ENCODE data around the gene AGR2. TPM values are rescaled to one million over a fixed set of nuclear protein-coding genes. Genes with fewer than 3 reads are reported as not detected.

The AGR2 gene
- total RNA-seq, 1 experiment from 2014 or later = not detected

- Mint-ChIP-seq H3K27ac (no peak overlapping the region), H3K9me3 (no peaks in the 10 kb centered on the region; a peak in 1 of 5 replicates), H3K4me1 (peaks cover 0 to 3% of the 10 kb centered on the region in 2 experiments; a peak in 1 of 4 replicates), H3K4me3 (no peak overlapping the region), H3K27me3 (ENCODE audit: low read depth) (no peaks in the 10 kb centered on the region), H3K36me3 (ENCODE audit: insufficient read depth in 1 of 3, low read depth in 3 of 3) (no peaks in the 10 kb centered on the region)
- no peaks in the 10 kb centered on the region for H3K23me2 ChIP-seq (ENCODE audit: insufficient read length, low read depth, low read length, poor library complexity, severe bottlenecking)
- no peak overlapping the region for H3K14ac ChIP-seq (ENCODE audit: insufficient read depth, low read length)
- no peak overlapping the region for H3K23ac ChIP-seq (ENCODE audit: insufficient read length, low read depth, low read length)
- H2BK20ac ChIP-seq (ENCODE audit: low read depth, low read length, poor library complexity, severe bottlenecking) = no peak overlapping the region
- H2AFZ ChIP-seq (ENCODE audit: low read length) = no peak overlapping the region
- no CpG with 5 or more reads among the region's 1 CpG for WGBS (ENCODE audit: extremely low coverage, insufficient read length, low lambda C conversion rate)
- no peak overlapping the region for H3K18ac ChIP-seq (ENCODE audit: insufficient read length, low read depth, low read length)
- H3K27me3 ChIP-seq (ENCODE audit: insufficient read depth, low read length) = no peaks in the 10 kb centered on the region
- H2AK5ac ChIP-seq (ENCODE audit: insufficient read length, low read length) = no peak overlapping the region
- no peak overlapping the region for H4K5ac ChIP-seq (ENCODE audit: insufficient read length, low read depth, low read length)
- no peak overlapping the region for H2BK15ac ChIP-seq (ENCODE audit: low read depth, low read length)
- no peak overlapping the region for H3K4me2 ChIP-seq (ENCODE audit: insufficient read depth, insufficient read length, low read length)
- no peaks in the 10 kb centered on the region for H3K79me2 ChIP-seq (ENCODE audit: insufficient read depth, low read length)
- no peak overlapping the region for H3K27ac ChIP-seq (ENCODE audit: insufficient read length, low read depth, low read length)
- no peaks in the 10 kb centered on the region for H3K79me1 ChIP-seq (ENCODE audit: insufficient read depth, low read depth, low read length, poor library complexity, severe bottlenecking)
- no peak overlapping the region for H2BK5ac ChIP-seq (ENCODE audit: insufficient read length, low read length)
- H4K20me1 ChIP-seq (ENCODE audit: control insufficient read depth, insufficient read depth, insufficient read length) = no peaks in the 10 kb centered on the region
- H3K4ac ChIP-seq (ENCODE audit: low read depth, low read length) = no peak overlapping the region
- no peak overlapping the region for H4K91ac ChIP-seq (ENCODE audit: insufficient read length, low read depth, low read length)
- H3T11ph ChIP-seq (ENCODE audit: low read length) = no peak overlapping the region
- DNase-seq = no peak
- no peak overlapping the region for H3K56ac ChIP-seq (ENCODE audit: insufficient read length, low read depth, low read length)
- H3K9me3 ChIP-seq (ENCODE audit: control insufficient read depth, low read depth, low read length) = no peaks in the 10 kb centered on the region
- H4K8ac ChIP-seq (replicated peaks; ENCODE audit: insufficient read length, low read depth, low read length) = no peak overlapping the region
- no peak overlapping the region for H2BK12ac ChIP-seq (ENCODE audit: insufficient read length, low read depth, low read length)
- no peak for TF ChIP-seq CTCF (conservative IDR thresholded peaks at IDR 0.05)
- no peak overlapping the region for H2BK120ac ChIP-seq (ENCODE audit: low read depth, low read length, poor library complexity, severe bottlenecking)
- no peak overlapping the region for H3K9ac ChIP-seq (ENCODE audit: extremely low read depth, insufficient read length, low read length)
- no peaks in the 10 kb centered on the region for H3K4me1 ChIP-seq (ENCODE audit: insufficient read depth, low read length)
These were observed 12.7 kb upstream of the AGR2 start for GRCh38 chr7:16817536-16817935.
